Pancreas (tissue), 10 donors: ENCODE measurements around the gene ADCY7. TPM values are rescaled to one million over a fixed set of nuclear protein-coding genes. Genes with fewer than 3 reads are reported as not detected.

ENCODE experiments used
- ATAC-seq, 4 donors: fragments of 200-7000 bp; cut with Tn5 transposase; one replicate each; pipeline versions ENCODE4 v1.8.0 to v1.9.1; 2020; ENCODE audit warnings: mild to moderate bottlenecking in 4 of 4, moderate library complexity in 4 of 4
- DNase-seq, 6 donors: peaks; one replicate each; pipeline ENCODE4 v3.0.0-alpha.2; 2020
- FAIRE-seq: peaks from 2 replicates; lab custom pipeline; 2012; peaks lifted over from hg19 to GRCh38; lab: Jason Lieb, UNC
- H3K27ac ChIP-seq, 4 donors: fragments of 200-600 bp; sonication (generic); 1 replicate in 3 of 4; 2 replicates in 1 of 4; pipeline versions ENCODE4 v1.5.0 to v1.8.0; 2020
- H3K27me3 ChIP-seq, 4 donors: fragments of 200-600 bp; one replicate each; pipeline ENCODE4 v1.8.0; 2021
- H3K36me3 ChIP-seq, 3 donors: fragments of 200-600 bp; sonication (generic) in 1 of 3; one replicate each; pipeline versions ENCODE4 v1.5.0 to v1.8.0; 2020 to 2021
- H3K4me1 ChIP-seq, 3 donors: fragments of 200-600 bp; one replicate each; pipeline ENCODE4 v1.8.0; 2021
- H3K4me3 ChIP-seq, 4 donors: fragments of 200-600 bp; sonication (generic) in 2 of 4; one replicate each; pipeline versions ENCODE4 v1.5.0 to v1.8.0; 2020 to 2021
- H3K9me3 ChIP-seq, 4 donors: fragments of 200-600 bp; one replicate each; pipeline ENCODE4 v1.8.0; 2021
- WGBS, 2 donors: extraction: QIAGEN DNeasy Blood & Tissue Kit; methylation state at CpG; one replicate each; pipeline ENCODE4 v1.1.7; 2013; 5-methylcytosine and 5-hydroxymethylcytosine counted together
- intact Hi-C, 3 donors: fragments of 100-400 bp; cut with DNase I; formaldehyde crosslinking; loops; one replicate each; pipeline versions ENCODE4 v1.11.1 to v1.14.2; 2022
- polyA plus RNA-seq, 2 donors: library from polyadenylated mRNA; stranded (reverse); fragments of 200-250 nt; gene quantifications; one replicate each; pipeline ENCODE4 v1.2.3, GENCODE V29; 2013
- total RNA-seq, 6 donors: library from RNA; stranded (reverse); fragmentation: NEBNext Ultra II Directional in 4 of 6; extraction: Animal tissue kit (Norgen Biotek cat#: 25700) in 4 of 6; gene quantifications; one replicate each; pipeline versions ENCODE4 v1.2.1 to v1.2.4, GENCODE V29; 2021 to 2023
- TF ChIP-seq, protein P1 (sequence below), 4 donors: fragments of 200-600 bp; sonication (generic) in 3 of 4; IDR thresholded peaks; one replicate each; pipeline versions ENCODE4 v1.5.0 to v1.8.0; 2021; ENCODE audit warnings: antibody characterized with exemption in 4 of 4
- donor health status: healthy with polysubstance abuse.
- donor health status: DM: no; HTN: no; CAD: no; lungs with moderate emphysema.
- donor health status: DM: no; HTN: no; CAD: no.
- donor health status: control.
- donor health status: control.
- donor health status: Bipolar disorder and iron deficiency.
- donor health status: DM: yes; HTN: yes; CAD: no.
- donor health status: DM: no; HTN: no; CAD: no.
- donor health status: DM: no; HTN: no; CAD: no.
- donor health status: DM: yes; HTN: yes; CAD: no.

The ADCY7 gene
- total and polyA plus RNA-seq, 8 donors = 1.9 to 21.1 (median 4.3) TPM

DNA sequence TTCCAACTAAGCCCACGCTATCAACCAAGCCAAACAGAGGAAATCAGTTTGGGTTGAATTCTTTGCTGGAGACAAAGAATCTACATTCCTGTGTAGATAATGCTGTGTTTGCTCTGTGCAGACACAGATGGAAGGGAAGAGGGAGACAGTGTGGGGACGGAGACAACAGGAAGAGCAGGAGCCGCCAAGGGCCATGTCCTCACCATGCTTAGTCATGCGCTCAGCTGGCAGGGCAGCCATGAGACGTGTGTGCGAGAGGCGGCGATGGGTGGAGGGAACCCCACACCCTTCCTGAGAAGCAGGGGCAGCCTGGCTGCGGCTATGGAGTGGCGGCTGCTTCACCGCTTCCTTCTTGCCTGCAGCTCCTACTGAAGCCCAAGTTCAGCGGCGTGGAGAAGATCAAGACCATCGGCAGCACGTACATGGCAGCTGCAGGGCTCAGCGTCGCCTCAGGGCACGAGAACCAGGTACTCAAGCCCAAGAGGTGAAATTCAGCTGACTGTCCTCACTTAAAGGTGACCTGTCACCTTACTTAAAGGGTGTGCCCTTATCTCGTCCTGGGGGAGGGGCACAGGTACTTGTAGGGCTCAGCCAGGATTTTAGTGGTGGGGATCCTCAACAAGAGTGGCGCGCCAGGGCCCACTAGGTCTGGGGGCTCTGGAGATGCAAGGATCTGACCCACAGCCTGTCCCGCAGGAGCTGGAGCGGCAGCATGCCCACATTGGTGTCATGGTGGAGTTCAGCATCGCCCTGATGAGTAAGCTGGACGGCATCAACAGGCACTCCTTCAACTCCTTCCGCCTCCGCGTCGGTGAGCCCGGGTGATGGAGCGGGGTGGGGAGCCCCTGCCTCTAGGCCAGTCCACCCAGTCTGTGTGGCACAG lies 47.5 kb downstream of the ADCY7 start:
- peaks cover 2 to 40% (median 24%) of the 10 kb centered on the region in 3 donors for H3K36me3 ChIP-seq
- peak in 3 of 4 donors; percentile 19 to 68 (median 68) for ATAC-seq
- no peaks in the 10 kb centered on the region for H3K27me3 ChIP-seq
- intact Hi-C loops = no loop called here
- no peaks in the 10 kb centered on the region for H3K9me3 ChIP-seq
- no peak overlapping the region for H3K4me3 ChIP-seq
- no peak for FAIRE-seq
- WGBS, 2 donors = 90 to 91% methylated on average over 31 of the region's 31 CpGs
- H3K27ac ChIP-seq = no peak overlapping the region
- TF ChIP-seq, protein P1, sequence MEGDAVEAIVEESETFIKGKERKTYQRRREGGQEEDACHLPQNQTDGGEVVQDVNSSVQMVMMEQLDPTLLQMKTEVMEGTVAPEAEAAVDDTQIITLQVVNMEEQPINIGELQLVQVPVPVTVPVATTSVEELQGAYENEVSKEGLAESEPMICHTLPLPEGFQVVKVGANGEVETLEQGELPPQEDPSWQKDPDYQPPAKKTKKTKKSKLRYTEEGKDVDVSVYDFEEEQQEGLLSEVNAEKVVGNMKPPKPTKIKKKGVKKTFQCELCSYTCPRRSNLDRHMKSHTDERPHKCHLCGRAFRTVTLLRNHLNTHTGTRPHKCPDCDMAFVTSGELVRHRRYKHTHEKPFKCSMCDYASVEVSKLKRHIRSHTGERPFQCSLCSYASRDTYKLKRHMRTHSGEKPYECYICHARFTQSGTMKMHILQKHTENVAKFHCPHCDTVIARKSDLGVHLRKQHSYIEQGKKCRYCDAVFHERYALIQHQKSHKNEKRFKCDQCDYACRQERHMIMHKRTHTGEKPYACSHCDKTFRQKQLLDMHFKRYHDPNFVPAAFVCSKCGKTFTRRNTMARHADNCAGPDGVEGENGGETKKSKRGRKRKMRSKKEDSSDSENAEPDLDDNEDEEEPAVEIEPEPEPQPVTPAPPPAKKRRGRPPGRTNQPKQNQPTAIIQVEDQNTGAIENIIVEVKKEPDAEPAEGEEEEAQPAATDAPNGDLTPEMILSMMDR (IDR thresholded peaks at IDR 0.05) = no peak
- no peaks in the 10 kb centered on the region for H3K4me1 ChIP-seq
- DNase-seq = peak in 1 of 6 donors; percentile 54

DNA sequence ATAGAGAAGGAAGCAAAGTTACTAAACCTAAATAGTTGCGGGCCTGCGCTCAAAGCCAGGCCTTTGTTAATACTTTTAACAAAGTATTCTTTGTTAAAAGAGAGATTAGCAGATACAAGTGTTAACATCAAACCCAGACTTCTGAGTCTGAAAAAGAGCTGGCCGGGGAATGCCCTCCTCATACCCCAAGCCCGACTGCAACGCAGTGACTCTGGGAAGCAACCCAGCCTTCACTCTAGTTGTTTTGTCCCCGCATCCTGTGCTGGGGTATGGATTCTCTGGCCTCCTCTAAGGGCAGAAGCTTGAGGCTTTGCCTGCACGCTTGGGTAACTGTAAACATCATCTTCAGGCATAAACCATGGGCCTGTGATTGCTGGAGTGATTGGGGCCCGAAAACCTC lies 48.3 kb downstream of the ADCY7 start:
- ATAC-seq (no peak), FAIRE-seq (no peak), DNase-seq (no peak)
- intact Hi-C loops = no loop called here
- Histone ChIP-seq H3K4me1 (no peaks in the 10 kb centered on the region), H3K27me3 (no peaks in the 10 kb centered on the region), H3K4me3 (no peak overlapping the region), H3K9me3 (no peaks in the 10 kb centered on the region), H3K27ac (no peak overlapping the region), H3K36me3 (peaks cover 2 to 48% (median 28%) of the 10 kb centered on the region in 3 donors)
- 78 to 81% methylated on average over 8 of the region's 8 CpGs for WGBS, 2 donors
- TF ChIP-seq, protein P1 (IDR thresholded peaks at IDR 0.05) = no peak

DNA sequence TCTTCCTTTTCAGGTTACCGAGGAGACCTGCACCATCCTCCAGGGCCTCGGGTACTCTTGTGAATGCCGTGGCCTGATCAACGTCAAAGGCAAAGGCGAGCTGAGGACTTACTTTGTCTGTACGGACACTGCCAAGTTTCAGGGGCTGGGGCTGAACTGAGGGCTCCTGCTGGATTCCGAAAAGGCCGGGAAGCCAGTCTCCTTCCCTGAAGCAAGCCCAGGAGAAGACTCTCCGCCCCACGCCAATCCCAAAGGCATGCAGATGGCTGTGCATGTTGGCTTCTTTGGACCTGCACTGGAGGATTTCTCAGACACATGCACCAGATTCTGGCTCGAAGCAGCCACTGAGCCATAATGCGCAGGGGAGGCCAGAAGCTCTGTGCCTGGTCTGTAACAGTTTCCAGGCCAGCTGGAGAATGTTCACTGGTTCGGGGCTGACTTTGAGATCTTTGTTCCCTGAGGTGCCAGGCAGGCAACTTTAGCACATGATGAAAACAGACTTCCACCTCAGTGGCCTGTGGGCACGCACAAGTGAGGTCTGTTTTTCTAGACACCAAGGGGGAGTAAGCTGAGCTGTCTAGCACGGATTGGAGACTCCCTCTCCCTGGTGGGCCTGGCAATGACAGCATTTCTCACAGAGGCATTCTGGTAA lies 49.1 kb downstream of the ADCY7 start:
- Histone ChIP-seq H3K4me1 (no peaks in the 10 kb centered on the region), H3K4me3 (no peak overlapping the region), H3K36me3 (peaks cover 7 to 56% (median 36%) of the 10 kb centered on the region in 3 donors), H3K27ac (no peak overlapping the region), H3K27me3 (no peaks in the 10 kb centered on the region), H3K9me3 (no peaks in the 10 kb centered on the region)
- DNase-seq = no peak
- 89 to 93% methylated on average over 15 of the region's 15 CpGs for WGBS, 2 donors
- ATAC-seq = no peak
- TF ChIP-seq, protein P1 (IDR thresholded peaks at IDR 0.05) = no peak
- no peak for FAIRE-seq
- intact Hi-C loops = no loop called here

DNA sequence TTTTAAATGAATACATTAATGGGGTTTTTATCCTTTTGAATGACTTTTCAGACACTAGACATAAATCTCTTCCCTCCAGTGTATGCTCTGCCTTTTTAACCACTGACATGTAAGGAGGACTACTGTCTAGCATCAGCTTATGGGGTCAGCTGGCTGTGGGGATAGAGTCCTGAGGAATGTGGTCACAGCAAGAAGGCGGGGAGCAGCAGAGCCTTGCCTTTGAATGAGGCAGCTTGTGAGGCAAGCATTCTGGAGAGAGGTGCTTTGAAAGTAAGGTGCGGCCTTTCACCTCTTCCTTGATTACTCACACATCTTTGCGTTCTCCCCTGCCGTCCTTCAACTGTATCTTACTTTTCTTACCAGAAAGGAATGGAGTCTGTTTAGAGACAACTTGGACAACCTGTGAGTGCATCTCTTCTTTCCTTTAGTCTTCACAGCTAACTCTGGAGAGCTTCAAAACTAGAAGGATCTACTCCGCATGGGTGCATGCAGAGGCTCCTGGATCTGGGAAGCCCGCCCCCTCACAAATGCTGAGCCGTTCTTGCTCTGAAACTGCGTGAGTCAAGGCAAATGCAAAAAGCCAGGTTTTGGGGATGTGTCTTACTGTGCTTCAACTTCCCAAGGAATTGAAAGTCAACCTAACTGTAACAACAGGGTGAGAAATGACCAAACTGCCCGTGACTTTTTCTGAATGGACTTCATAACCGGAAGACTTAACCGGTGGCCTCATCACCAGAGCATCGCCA lies 49.9 kb downstream of the ADCY7 start:
- TF ChIP-seq, protein P1 (IDR thresholded peaks at IDR 0.05) = no peak
- intact Hi-C loops = no loop called here
- Histone ChIP-seq H3K4me1 (no peaks in the 10 kb centered on the region), H3K27me3 (no peaks in the 10 kb centered on the region), H3K4me3 (no peak overlapping the region), H3K36me3 (peaks cover 7 to 64% (median 36%) of the 10 kb centered on the region in 3 donors), H3K27ac (no peak overlapping the region), H3K9me3 (no peaks in the 10 kb centered on the region)
- WGBS, 2 donors = 94 to 95% methylated on average over 12 of the region's 12 CpGs
- DNase-seq (no peak), FAIRE-seq (no peak), ATAC-seq (no peak)
